Peyer's patch (tissue), 4 donors: ENCODE measurements around the gene ASTL. TPM values are rescaled to one million over a fixed set of nuclear protein-coding genes. Genes with fewer than 3 reads are reported as not detected.

Source experiments
- DNase-seq, 3 donors: peaks; one replicate each; pipeline ENCODE4 v3.0.0-alpha.2; 2017 to 2019
- H3K27ac ChIP-seq, 4 donors: fragments of 200-600 bp; sonication (generic); one replicate each; pipeline ENCODE4 v1.5.1; 2016 to 2019
- H3K27me3 ChIP-seq, 2 donors: fragments of 200-600 bp; sonication (generic); one replicate each; pipeline ENCODE4 v1.5.1; 2019
- H3K36me3 ChIP-seq, 3 donors: fragments of 200-600 bp; sonication (generic); one replicate each; pipeline ENCODE4 v1.5.1; 2016 to 2019
- H3K4me1 ChIP-seq, 4 donors: fragments of 200-600 bp; sonication (generic); one replicate each; pipeline ENCODE4 v1.5.1; 2016 to 2019
- H3K4me3 ChIP-seq, 4 donors: fragments of 200-600 bp; sonication (generic); 1 replicate in 3 of 4; 2 replicates in 1 of 4; pipeline ENCODE4 v1.5.1; 2016 to 2019; ENCODE audit warnings: mild to moderate bottlenecking in 1 of 4
- H3K9me3 ChIP-seq, 4 donors: fragments of 200-600 bp; sonication (generic); one replicate each; pipeline ENCODE4 v1.5.1; 2016 to 2019; ENCODE audit warnings: mild to moderate bottlenecking in 1 of 4
- POLR2A ChIP-seq, 2 donors: fragments of 450-650 bp; IDR thresholded peaks; one replicate each; pipeline ENCODE4 v1.5.1; 2017; ENCODE audit warnings: antibody characterized with exemption in 2 of 2, mild to moderate bottlenecking in 2 of 2, moderate library complexity in 2 of 2
- total RNA-seq, 4 donors: library from RNA; depleted of rRNA; stranded (reverse); fragments of >200 nt; gene quantifications; one replicate each; pipeline ENCODE4 v1.1.0, GENCODE V29; 2016
- TF ChIP-seq, protein P1 (sequence below), 6 experiments: fragments of 450-650 bp in 4 of 6; fragments of 200-600 bp in 2 of 6; sonication (generic) in 1 of 6; IDR thresholded peaks; one replicate each; pipeline ENCODE4 v1.5.1; 2017 to 2019; ENCODE audit warnings: antibody characterized with exemption in 6 of 6, mild to moderate bottlenecking in 3 of 6, moderate library complexity in 1 of 6

ASTL gene
- not detected for total RNA-seq

GRCh38 chr2:96138179-96139145 is at the start of gene ASTL:
TSS of gene ASTL (minus strand) at chr2:96138502. CDS start at chr2:96138436, 66 bp downstream.
- DNase-seq, result peak; percentile 59 to 85 (median 78)
- Histone ChIP-seq H3K4me3 (peak within 1 kb of the TSS in 1 of 4 donors; percentile 13), H3K9me3 (no peaks in the 10 kb centered on the region), H3K36me3 (no peaks in the 10 kb centered on the region), H3K4me1 (peaks cover 0 to 3% (median 0%) of the 10 kb centered on the region in 4 donors), H3K27me3 (no peaks in the 10 kb centered on the region), H3K27ac (no peak within 1 kb of the TSS)
- TF ChIP-seq, protein P1, sequence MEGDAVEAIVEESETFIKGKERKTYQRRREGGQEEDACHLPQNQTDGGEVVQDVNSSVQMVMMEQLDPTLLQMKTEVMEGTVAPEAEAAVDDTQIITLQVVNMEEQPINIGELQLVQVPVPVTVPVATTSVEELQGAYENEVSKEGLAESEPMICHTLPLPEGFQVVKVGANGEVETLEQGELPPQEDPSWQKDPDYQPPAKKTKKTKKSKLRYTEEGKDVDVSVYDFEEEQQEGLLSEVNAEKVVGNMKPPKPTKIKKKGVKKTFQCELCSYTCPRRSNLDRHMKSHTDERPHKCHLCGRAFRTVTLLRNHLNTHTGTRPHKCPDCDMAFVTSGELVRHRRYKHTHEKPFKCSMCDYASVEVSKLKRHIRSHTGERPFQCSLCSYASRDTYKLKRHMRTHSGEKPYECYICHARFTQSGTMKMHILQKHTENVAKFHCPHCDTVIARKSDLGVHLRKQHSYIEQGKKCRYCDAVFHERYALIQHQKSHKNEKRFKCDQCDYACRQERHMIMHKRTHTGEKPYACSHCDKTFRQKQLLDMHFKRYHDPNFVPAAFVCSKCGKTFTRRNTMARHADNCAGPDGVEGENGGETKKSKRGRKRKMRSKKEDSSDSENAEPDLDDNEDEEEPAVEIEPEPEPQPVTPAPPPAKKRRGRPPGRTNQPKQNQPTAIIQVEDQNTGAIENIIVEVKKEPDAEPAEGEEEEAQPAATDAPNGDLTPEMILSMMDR (IDR thresholded peaks at IDR 0.05), result peak; percentile 42 to 66 (median 58)
- no peak for TF ChIP-seq POLR2A (IDR thresholded peaks at IDR 0.05)

- DNase-seq, result no peak
- TF ChIP-seq, protein P1 (IDR thresholded peaks at IDR 0.05), result no peak
- no peak for TF ChIP-seq POLR2A (IDR thresholded peaks at IDR 0.05)
- H3K27me3 ChIP-seq, result no peaks in the 10 kb centered on the region
- no peak overlapping the region for H3K4me3 ChIP-seq
- no peaks in the 10 kb centered on the region for H3K9me3 ChIP-seq
- peaks cover 0 to 77% (median under 1%) of the 10 kb centered on the region in 3 donors for H3K36me3 ChIP-seq
- peaks cover 0 to 5% (median 0%) of the 10 kb centered on the region in 4 donors for H3K4me1 ChIP-seq
- H3K27ac ChIP-seq, result no peak overlapping the region
Measured at GRCh38 chr2:96186562-96186961, 48.3 kb upstream of the ASTL start.

DNA sequence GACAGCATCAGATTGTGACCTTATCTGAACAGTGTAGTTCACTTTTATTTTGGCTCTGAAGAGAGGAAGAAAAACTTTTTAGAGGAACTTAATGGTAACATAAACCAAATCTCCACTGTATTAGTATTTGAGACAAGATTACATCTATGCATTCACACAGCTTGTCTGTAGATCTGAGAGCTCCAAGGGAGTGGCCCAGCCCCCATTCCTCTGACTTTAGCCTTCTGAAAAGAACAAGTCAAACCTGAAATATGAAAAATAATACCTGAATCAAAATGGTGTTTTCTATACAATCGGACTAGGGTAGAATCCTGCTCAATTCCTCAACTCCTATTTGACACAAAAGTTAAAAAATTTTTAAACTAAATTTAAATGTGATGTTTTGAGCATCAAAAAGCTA is 47.2 kb upstream of the ASTL start:
- Histone ChIP-seq H3K9me3 (no peaks in the 10 kb centered on the region), H3K27me3 (no peaks in the 10 kb centered on the region), H3K27ac (no peak overlapping the region), H3K4me1 (peaks cover 0 to 5% (median 0%) of the 10 kb centered on the region in 4 donors), H3K36me3 (peaks cover 0 to 67% (median 0%) of the 10 kb centered on the region in 3 donors), H3K4me3 (no peak overlapping the region)
- DNase-seq, result no peak
- no peak for TF ChIP-seq POLR2A (IDR thresholded peaks at IDR 0.05)
- TF ChIP-seq, protein P1 (IDR thresholded peaks at IDR 0.05), result no peak

- no peaks in the 10 kb centered on the region for H3K27me3 ChIP-seq
- TF ChIP-seq POLR2A (IDR thresholded peaks at IDR 0.05), result no peak
- TF ChIP-seq, protein P1 (IDR thresholded peaks at IDR 0.05), result no peak
Measured at GRCh38 chr2:96184989-96185388, 46.7 kb upstream of the ASTL start.

GRCh38 chr2:96184188-96184587 is 45.9 kb upstream of the ASTL start:
- peaks cover 0 to 5% (median 0%) of the 10 kb centered on the region in 4 donors for H3K4me1 ChIP-seq
- H3K4me3 ChIP-seq, result no peak overlapping the region
- no peak overlapping the region for H3K27ac ChIP-seq
- H3K9me3 ChIP-seq, result no peaks in the 10 kb centered on the region
- TF ChIP-seq, protein P1 (IDR thresholded peaks at IDR 0.05), result no peak
- no peak for TF ChIP-seq POLR2A (IDR thresholded peaks at IDR 0.05)
- no peak for DNase-seq
- H3K27me3 ChIP-seq, result no peaks in the 10 kb centered on the region
- H3K36me3 ChIP-seq, result peaks cover 0 to 55% (median 0%) of the 10 kb centered on the region in 3 donors

More at GRCh38 chr2:96184989-96185388, 46.7 kb upstream of the ASTL start:
- Histone ChIP-seq H3K4me3 (no peak overlapping the region), H3K27ac (no peak overlapping the region), H3K9me3 (no peaks in the 10 kb centered on the region), H3K4me1 (peaks cover 0 to 5% (median 0%) of the 10 kb centered on the region in 4 donors), H3K36me3 (peaks cover 0 to 61% (median 0%) of the 10 kb centered on the region in 3 donors)
- DNase-seq, result no peak
